Activated T-cell treated with anti-CD3 and anti-CD28 coated beads, Interleukin-2, amount 50 U/mL, for 4 hours (primary cell): Measurements from ENCODE around the gene UGT1A8. TPM values are rescaled to one million over a fixed set of nuclear protein-coding genes. Genes with fewer than 3 reads are reported as not detected.

Source experiments
- ATAC-seq, 2 donors: fragments of 200-7000 bp; cut with Tn5 transposase; one replicate each; pipeline ENCODE4 v1.10.0; 2021
- DNase-seq: peaks from one replicate; pipeline ENCODE4 v3.0.0-alpha.2; 2020
- H3K27me3 Mint-ChIP-seq: one replicate; pipeline ENCODE4 v1.8.0; 2021; ENCODE audit warnings: low read depth, mixed read lengths
- H3K36me3 Mint-ChIP-seq: one replicate; pipeline ENCODE4 v1.8.0; 2022; ENCODE audit warnings: mixed read lengths; ENCODE audit not compliant: insufficient read depth
- H3K4me1 Mint-ChIP-seq: one replicate; pipeline ENCODE4 v1.8.0; 2021; ENCODE audit warnings: low read depth, mixed read lengths
- H3K4me3 Mint-ChIP-seq: one replicate; pipeline ENCODE4 v1.8.0; 2021; ENCODE audit warnings: mild to moderate bottlenecking, moderate library complexity, mixed read lengths
- H3K9me3 Mint-ChIP-seq: one replicate; pipeline ENCODE4 v1.8.0; 2021; ENCODE audit warnings: mixed read lengths
- total RNA-seq, 3 donors: library from RNA; stranded (reverse); gene quantifications; one replicate each; pipeline ENCODE4 v1.2.1, GENCODE V29; 2021

The UGT1A8 gene
- total RNA-seq, 3 donors from 2014 or later = not detected

GRCh38 chr2:233819884-233820773, 202.7 kb downstream of the UGT1A8 start:
- H3K9me3 Mint-ChIP-seq = no peaks in the 10 kb centered on the region
- H3K4me1 Mint-ChIP-seq = no peaks in the 10 kb centered on the region
- DNase-seq = no peak
- H3K36me3 Mint-ChIP-seq = no peaks in the 10 kb centered on the region
- no peak for ATAC-seq
- H3K4me3 Mint-ChIP-seq = no peak overlapping the region
- peaks cover 12% of the 10 kb centered on the region for H3K27me3 Mint-ChIP-seq

DNA sequence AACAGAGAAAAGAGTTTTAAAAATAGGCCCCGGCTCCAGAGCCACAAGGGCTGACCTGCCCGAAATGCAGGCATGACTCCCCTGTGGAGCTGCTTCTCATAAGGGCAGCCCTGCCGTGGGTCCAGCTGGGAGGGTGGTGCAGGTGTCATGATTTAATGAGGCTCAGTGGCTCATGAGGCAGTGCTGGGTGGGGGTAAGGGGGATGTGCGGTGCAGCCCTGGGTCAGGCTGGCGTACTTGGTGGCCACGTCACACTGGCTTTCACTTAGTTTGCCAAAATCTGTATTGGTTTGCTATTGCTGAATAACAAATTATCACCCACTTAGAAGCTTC, 203.3 kb downstream of the UGT1A8 start:
- peaks cover 14% of the 10 kb centered on the region for H3K27me3 Mint-ChIP-seq
- no peak for DNase-seq
- no peak for ATAC-seq
- no peaks in the 10 kb centered on the region for H3K36me3 Mint-ChIP-seq
- no peaks in the 10 kb centered on the region for H3K4me1 Mint-ChIP-seq
- no peaks in the 10 kb centered on the region for H3K9me3 Mint-ChIP-seq
- no peak overlapping the region for H3K4me3 Mint-ChIP-seq

DNA sequence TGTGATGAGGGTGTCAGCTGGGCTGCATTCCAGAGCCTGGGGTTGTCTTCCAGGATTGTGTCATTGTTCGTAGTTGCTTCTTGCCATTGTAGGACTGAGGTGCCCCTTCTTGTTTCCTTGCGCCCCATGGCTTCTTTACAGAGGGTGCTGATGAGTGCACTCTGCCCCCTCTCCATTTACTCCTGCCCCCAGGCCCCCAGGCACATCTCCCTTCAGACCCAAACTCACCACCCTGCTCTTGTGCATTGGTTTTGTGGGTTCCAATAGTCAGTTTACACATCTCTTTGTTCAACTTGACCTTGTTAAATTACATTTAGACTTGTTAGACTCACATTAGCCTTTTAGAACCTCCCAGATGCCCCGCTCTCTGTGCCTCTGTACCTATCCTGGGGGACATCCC, 203.8 kb downstream of the UGT1A8 start:
- no peak for DNase-seq
- no peaks in the 10 kb centered on the region for H3K9me3 Mint-ChIP-seq

GRCh38 chr2:233821709-233822100, 204.3 kb downstream of the UGT1A8 start:
- H3K9me3 Mint-ChIP-seq = no peaks in the 10 kb centered on the region
- no peaks in the 10 kb centered on the region for H3K4me1 Mint-ChIP-seq
- no peak for ATAC-seq

More for the DNA sequence above, 203.8 kb downstream of the UGT1A8 start:
- H3K4me3 Mint-ChIP-seq = no peak overlapping the region
- no peaks in the 10 kb centered on the region for H3K36me3 Mint-ChIP-seq
- ATAC-seq = no peak
- peaks cover 14% of the 10 kb centered on the region for H3K27me3 Mint-ChIP-seq
- no peaks in the 10 kb centered on the region for H3K4me1 Mint-ChIP-seq

DNA sequence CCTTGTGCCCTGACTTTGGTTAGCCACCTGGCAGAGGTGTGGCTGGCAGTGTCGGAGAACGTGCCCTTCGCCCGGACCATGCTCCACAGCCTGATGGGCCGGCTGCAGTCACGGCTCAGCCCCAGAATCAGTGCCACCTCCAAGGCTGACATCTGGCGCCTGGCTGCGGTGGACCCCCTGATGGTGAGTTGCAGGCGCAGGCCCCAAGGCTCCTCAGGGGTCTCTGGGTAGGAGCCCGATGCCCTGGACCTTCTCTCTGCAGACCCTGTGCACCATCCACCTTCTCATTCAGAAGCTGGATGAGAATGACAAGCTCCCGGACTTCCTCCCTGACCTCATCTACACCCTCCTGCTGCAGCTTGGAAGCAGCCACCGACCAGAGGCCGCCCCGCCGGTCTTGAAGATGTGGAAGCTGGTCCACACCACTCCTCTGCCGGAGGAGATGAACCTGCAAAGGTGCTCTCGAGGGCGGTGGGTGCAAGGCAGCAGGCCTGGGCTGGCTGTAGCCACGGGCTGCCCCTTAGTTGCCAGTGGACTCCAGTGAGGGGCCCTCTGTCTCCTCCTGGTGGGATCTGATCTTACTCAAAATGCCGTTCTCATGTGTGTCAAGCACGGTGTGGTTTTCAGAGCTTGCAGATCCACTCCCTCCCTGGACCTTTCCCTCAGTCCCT, 204.8 kb downstream of the UGT1A8 start:
- Mint-ChIP-seq H3K9me3 (no peaks in the 10 kb centered on the region), H3K4me1 (no peaks in the 10 kb centered on the region), H3K36me3 (no peaks in the 10 kb centered on the region), H3K27me3 (peaks cover 16% of the 10 kb centered on the region), H3K4me3 (no peak overlapping the region)
- ATAC-seq = no peak
- no peak for DNase-seq

More at GRCh38 chr2:233821709-233822100, 204.3 kb downstream of the UGT1A8 start:
- Mint-ChIP-seq H3K4me3 (no peak overlapping the region), H3K27me3 (peaks cover 16% of the 10 kb centered on the region), H3K36me3 (no peaks in the 10 kb centered on the region)
- DNase-seq = no peak

Other genes starting within 250 kb of the UGT1A8 start
- 10 to 100 TPM; 10.8 to 12.5 (median 11.5) TPM for gene USP40, start 50.9 kb upstream of the UGT1A8 start, total RNA-seq
- gene UGT1A10, start 18.8 kb downstream of the UGT1A8 start, total RNA-seq = not detected
- gene UGT1A9, start 54.3 kb downstream of the UGT1A8 start, total RNA-seq = not detected
- gene UGT1A7, start 64.3 kb downstream of the UGT1A8 start, total RNA-seq = under 1 TPM in 1 of 3 donors, not detected in 2; 0.10 TPM
- under 1 TPM in 1 of 3 donors, not detected in 2; 0.24 TPM for gene UGT1A6, start 75.3 kb downstream of the UGT1A8 start, total RNA-seq
- gene UGT1A5, start 95.3 kb downstream of the UGT1A8 start, total RNA-seq = not detected
- gene UGT1A4, start 101.1 kb downstream of the UGT1A8 start, total RNA-seq = not detected
- gene UGT1A3, start 111.4 kb downstream of the UGT1A8 start, total RNA-seq = not detected
- gene UGT1A1, start 142.6 kb downstream of the UGT1A8 start, total RNA-seq = not detected
- gene MROH2A, start 160.7 kb downstream of the UGT1A8 start, total RNA-seq = not detected
- gene HJURP, start 236.9 kb downstream of the UGT1A8 start, total RNA-seq = 1 to 10 TPM; 4.3 to 6.2 (median 5.8) TPM